KG1 (cell line): ENCODE data around the gene SORL1.

Experiments
- DNase-seq: peaks from one replicate; lab custom pipeline; 2025; lab: John Stamatoyannopoulos, UW

The SORL1 gene

DNA sequence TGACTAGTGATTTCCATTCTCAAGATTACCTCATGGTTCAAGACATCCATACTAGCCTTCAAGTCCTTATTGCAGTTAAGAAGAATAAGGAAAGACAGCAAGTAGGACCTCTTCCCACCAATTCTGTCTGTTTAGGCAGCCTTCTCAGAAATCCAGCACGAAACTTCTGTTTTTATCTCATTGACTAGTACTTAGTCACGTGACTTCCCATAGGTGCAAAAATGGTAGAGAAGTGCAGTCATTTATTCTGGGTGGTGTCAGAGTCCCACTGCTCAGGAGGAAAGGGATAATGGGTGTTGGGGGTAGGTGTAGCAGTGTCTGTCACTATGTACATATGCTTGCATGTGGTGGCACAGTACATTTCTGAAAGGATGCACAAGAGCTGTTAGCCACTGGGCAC is 58.3 kb downstream of the SORL1 start:
- no peak for DNase-seq

DNA sequence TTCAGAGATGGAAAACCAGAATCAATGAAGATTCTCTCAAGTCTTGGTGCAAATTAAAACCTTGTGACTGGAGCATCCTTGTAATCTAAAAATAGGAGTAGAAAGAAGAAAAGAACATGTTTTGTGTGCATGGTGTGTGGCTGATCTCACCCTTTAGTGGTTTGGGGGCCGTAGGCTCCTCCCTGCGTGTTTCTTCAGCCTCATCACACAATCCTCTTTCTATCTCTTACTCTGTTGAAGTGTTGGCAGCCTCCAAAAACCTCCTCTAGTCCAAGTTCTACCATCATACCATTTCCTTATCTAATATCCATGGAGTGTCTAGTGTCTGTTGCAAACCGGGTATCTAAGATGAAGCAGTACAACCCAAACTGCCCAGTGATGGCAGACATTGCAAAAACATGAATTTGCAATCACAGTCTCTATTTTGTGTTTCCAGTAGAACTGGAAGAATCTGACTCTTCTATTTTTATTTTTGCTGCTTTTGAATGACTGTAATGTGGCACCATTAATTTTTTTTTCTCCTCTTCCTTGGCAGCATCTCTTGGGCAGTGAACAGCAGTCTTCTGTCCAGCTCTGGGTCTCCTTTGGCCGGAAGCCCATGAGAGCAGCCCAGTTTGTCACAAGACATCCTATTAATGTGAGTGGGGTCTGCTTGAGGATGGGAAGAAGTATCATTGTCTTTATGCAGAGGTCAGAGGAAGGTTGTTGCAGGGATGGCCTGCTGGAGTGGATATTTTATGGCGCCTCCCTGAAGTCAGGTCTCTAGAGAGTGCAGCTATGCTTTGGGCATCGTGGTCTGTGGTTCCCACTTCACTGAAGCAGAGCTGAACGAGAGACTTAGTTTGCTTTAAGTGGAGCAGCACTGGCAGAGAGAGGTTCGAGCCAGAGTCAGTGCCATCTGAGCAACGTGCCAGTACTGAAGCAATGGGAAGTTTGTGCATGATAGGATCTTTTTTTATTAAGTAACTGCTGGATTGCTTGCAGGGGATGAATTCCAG is 60.7 kb downstream of the SORL1 start:
- DNase-seq: no peak

- no peak for DNase-seq
Measured at GRCh38 chr11:121513807-121514206, 61.7 kb downstream of the SORL1 start.

GRCh38 chr11:121514432-121515334 is 62.6 kb downstream of the SORL1 start:
- no peak for DNase-seq

GRCh38 chr11:121515335-121515671 is 63.2 kb downstream of the SORL1 start:
- no peak for DNase-seq

GRCh38 chr11:121517996-121518395 is 65.9 kb downstream of the SORL1 start:
- no peak for DNase-seq

GRCh38 chr11:121520243-121521144 is 68.4 kb downstream of the SORL1 start:
- no peak for DNase-seq

DNA sequence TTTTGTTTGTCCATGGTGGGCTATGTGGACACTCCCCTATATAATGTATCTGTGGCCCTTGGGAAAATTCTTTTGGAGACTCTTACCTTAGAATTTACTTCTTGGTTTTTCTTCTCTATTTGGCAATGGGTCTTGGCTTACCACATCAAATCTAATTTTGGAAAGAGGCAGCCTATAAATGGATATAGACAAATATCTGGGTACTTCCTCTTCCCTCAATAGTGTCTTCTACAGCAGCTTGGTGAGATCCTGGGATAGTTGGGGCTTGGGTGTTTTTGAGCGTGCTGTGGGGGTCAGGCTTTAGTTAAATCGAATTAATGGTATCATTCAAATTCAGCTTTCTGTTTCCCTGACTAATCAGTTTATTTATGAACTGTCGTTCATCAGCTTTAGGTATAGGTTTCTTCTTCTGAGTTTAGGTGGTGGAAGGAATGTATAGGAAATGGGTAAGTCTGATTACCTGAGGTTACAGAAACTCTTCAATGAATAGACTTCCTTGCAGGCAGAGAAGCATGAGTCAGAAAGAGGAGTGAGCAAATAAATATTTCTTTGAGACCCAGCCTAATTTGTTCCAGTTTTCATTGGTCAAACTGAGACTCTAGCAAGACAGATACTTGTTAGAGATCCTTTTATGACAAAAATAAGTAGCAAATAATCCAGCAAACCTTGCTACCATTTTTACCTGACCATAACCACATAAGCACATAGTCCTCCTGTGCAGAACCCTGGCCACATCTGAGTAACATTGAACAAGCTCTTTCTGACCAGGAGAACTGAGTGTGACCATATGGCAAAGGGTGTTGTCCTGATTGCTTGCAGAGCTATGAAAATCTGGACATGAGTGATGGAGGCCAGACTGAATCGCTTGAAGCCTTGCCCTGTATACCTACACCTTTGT is 69.3 kb downstream of the SORL1 start:
- no peak for DNase-seq

DNA sequence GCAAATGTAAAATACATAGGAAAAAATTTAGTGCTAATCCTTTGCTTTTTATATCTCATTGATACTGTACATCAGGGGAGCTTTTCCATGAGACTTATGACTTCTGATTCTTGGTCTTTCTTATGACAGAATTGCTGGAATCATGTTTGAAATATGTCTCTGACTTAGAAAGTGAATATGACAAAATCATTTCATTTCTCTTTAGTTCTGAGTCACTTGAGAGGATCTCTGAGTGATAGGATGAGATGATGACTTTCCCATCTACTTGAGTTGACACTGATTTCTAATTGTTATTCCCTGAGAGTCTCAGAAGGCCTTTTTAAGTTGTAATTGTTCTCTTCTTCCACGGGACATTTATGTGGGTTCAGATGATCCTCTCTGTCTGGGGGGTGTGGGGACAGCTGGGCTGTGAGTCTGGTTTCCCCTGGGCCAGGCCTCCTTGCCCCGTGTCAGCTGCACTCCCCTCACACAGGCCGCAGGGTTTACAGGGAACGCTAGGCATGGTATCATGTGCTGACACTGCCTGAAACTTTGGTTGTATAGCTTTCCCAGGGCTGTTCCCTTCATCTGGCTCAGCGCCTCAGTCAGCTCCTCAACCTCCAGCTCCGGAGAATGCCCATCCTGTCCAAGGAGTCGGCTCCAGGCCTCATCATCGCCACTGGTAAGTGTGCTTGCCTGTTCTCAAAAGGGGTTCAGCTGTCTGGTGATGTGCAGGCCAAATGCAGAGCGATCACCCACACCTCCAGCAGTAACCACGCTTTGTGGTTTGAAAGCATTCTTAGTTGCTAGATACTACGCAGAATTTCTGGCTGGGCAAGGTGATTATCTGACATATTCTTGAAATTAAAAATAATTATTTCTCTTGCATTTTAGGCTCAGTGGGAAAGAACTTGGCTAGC is 70.2 kb downstream of the SORL1 start:
- DNase-seq: no peak

DNA sequence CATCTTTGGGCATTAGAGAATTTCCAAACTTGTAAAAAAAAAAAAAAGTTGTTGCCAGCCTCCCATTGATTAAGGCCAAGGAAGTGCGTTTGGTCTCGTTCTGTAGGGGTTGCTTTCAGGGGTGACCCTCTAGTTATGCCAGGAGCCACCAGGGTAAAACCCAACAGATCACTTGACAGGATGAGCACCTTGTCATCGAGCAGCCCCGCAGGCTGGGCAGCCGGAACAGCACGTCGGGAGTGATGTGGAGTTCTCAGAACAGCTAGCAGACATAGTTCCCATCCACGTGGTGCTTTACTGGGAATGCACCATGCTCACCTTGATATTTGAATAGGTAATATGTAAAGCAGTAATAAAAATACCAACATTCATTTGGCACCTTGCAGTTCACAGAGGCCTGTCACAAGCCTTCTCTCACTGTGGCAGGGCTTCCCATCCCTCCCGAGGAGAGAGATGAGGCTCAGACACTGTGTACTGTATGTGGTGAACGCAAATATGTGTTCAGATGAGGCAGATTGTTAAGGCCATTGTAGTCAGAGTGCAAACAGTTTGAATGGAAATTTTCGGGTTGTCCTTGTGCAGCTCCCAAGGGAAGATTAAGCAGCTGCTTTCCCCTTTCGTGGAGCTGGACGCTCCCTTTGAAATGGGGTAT is 71.6 kb downstream of the SORL1 start:
- no peak for DNase-seq

DNA sequence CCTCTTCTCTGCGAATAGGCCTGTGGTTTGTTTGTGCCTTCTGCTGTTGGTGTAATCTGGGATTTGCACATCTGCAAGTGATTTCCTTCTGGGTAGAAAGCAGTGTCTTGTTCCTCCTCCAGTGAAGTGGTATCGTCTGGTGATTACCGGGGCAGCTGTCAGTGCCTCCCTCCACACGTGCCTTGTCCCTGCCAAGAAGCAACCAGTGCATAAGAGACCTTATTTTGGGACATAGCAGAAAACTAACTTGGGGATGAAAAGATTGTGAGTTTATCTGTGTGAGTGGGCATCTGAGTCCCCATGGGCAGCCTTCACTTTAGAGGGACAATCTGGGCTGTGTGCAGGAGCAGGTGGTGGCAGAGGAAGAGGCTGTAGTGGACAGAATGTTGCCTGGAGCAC is 72.1 kb downstream of the SORL1 start:
- DNase-seq: no peak

DNA sequence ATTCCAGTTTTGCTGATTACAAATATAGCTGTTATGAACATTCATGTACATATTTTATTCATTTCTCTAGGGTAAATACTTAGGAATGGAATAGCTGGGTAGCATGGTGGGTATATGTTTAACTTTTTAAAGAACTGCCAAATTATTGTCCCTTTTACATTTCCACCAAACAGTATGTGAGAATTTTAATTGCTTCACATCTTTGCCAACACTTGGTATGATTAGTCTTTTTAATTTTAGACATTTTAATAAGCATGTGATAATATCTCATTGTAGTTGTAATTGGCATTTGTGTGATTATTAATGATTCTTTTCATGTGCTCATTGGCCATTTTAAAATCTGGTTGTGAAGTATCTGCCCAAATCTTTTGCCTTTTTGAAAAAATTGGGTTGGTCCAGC is 73.3 kb downstream of the SORL1 start:
- no peak for DNase-seq

DNA sequence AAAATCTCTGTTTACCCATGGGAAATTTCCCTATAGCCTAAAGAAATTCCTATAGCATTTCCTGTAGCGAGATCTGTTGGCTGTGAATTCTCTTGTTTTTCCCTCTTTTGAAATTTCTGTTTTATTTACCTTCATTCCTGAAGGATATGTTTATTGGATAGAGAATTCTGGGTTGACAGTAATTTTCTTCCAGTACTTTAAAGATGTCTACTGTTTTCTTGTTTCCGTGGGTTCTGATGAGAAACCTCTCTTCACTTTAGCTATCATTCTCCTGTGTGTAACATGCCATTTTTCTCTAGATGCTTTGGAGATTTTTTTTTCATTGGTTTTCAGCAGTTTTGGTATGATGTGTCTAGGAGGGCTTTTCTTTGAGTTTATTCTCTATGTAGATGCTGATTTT is 78.1 kb downstream of the SORL1 start:
- no peak for DNase-seq

- DNase-seq: no peak
Measured at GRCh38 chr11:121533601-121534000, 81.5 kb downstream of the SORL1 start.

GRCh38 chr11:121534131-121535093 is 82.3 kb downstream of the SORL1 start:
- no peak for DNase-seq

DNA sequence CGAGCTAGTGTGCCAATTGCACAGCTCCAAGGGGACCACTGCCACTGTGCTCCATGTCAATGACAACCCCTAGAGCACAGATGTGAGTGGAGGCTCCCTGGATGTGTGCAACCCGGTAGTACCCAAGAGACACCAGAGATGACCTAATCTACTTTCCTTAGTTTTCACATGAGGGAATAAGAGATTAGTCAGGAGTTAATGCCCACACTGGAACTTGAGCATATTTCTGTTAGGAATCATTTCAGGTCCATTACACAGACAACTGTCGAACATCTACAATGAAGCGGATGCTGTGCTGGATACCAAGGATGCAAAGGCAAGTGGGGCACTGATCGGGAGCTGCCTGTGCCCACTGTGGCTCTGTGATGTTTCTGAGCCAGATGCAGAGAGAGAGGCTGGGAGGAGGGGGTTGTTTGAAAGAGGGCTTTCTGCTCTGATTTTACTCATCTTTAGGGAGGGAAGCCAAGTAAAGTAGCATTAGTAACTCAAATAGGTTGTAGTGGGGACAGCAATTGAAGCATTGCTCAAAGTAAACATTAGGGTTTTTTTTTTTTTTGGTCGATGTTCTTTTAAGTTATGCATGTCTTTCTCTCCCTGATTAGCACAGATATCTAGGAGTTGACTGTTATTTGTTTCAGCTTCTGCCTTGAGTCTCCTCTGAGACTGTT is 83.1 kb downstream of the SORL1 start:
- no peak for DNase-seq

DNA sequence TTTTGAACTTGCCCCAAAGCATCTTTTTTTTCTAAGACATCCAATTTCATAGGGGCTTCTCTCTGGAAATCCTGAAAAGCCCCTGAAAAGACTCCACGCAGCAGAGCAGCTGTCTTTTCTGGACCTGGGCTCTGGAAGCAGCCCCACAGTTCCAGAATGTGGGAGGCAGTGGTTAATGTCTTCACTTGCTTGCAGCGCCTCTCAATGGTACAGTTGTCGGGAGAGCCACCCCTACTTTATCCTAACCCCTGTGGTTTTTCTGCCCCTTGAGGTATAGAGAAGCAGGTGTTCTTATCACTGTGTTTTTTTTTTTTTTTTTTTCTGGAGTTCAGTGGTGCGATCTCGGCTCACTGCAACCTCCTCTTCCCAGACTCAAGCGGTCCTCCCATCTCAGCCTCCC is 84.0 kb downstream of the SORL1 start:
- no peak for DNase-seq

- no peak for DNase-seq
Measured at GRCh38 chr11:121538054-121538453, 85.9 kb downstream of the SORL1 start.
